ENCODE data around the gene CTSH.

The CTSH gene

GRCh38 chr15:78922527-78922926 lies 22.3 kb downstream of the CTSH start:
- Histone ChIP-seq H3K4me3 (no peak overlapping the region), H3K36me3 (peaks cover 60 to 91% (median 86%) of the 10 kb centered on the region in 3 donors), H3K4me1 (peaks cover 0 to 4% (median 0%) of the 10 kb centered on the region in 4 donors), H3K27me3 (no peaks in the 10 kb centered on the region), H3K27ac (no peak overlapping the region), H3K9me3 (no peaks in the 10 kb centered on the region)
- TF ChIP-seq CTCF (IDR thresholded peaks at IDR 0.05) = no peak
- DNase-seq = no peak
- intact Hi-C loops (cut with DNase I; ENCODE audit: low total_unique reads) = no loop called here

GRCh38 chr15:78921940-78922339 lies 22.9 kb downstream of the CTSH start:
- TF ChIP-seq CTCF (IDR thresholded peaks at IDR 0.05) = no peak
- intact Hi-C loops (cut with DNase I; ENCODE audit: low total_unique reads) = no loop called here

GRCh38 chr15:78921517-78921916 lies 23.3 kb downstream of the CTSH start:
- Histone ChIP-seq H3K36me3 (peaks cover 60 to 83% (median 77%) of the 10 kb centered on the region in 3 donors), H3K4me3 (no peak overlapping the region), H3K4me1 (peaks cover 0 to 14% (median 3%) of the 10 kb centered on the region in 4 donors), H3K9me3 (no peaks in the 10 kb centered on the region), H3K27ac (no peak overlapping the region), H3K27me3 (no peaks in the 10 kb centered on the region)
- intact Hi-C loops (cut with DNase I; ENCODE audit: low total_unique reads) = no loop called here
- no peak for DNase-seq
- no peak for TF ChIP-seq CTCF (IDR thresholded peaks at IDR 0.05)

More at GRCh38 chr15:78921940-78922339, 22.9 kb downstream of the CTSH start:
- H3K36me3 ChIP-seq = peaks cover 60 to 87% (median 81%) of the 10 kb centered on the region in 3 donors
- no peak overlapping the region for H3K4me3 ChIP-seq
- no peak for DNase-seq
- no peak overlapping the region for H3K27ac ChIP-seq
- H3K27me3 ChIP-seq = no peaks in the 10 kb centered on the region
- peaks cover 0 to 10% (median under 1%) of the 10 kb centered on the region in 4 donors for H3K4me1 ChIP-seq
- no peaks in the 10 kb centered on the region for H3K9me3 ChIP-seq

- H3K4me3 ChIP-seq = no peak overlapping the region
- H3K4me1 ChIP-seq = peaks cover 0 to 50% (median 31%) of the 10 kb centered on the region in 4 donors
- H3K36me3 ChIP-seq = peaks cover 38 to 61% (median 59%) of the 10 kb centered on the region in 3 donors
- intact Hi-C loops (cut with DNase I; ENCODE audit: low total_unique reads) = no loop called here
- H3K9me3 ChIP-seq = no peaks in the 10 kb centered on the region
- no peak for DNase-seq
- no peaks in the 10 kb centered on the region for H3K27me3 ChIP-seq
- no peak for TF ChIP-seq CTCF (IDR thresholded peaks at IDR 0.05)
- peak overlapping the region; percentile 4 to 82 for H3K27ac ChIP-seq
These were observed 27.0 kb downstream of the CTSH start for GRCh38 chr15:78917888-78918287.

GRCh38 chr15:78916088-78916487 lies 28.8 kb downstream of the CTSH start:
- DNase-seq = no peak
- intact Hi-C loops (cut with DNase I; ENCODE audit: low total_unique reads) = no loop called here
- peaks cover 0 to 56% (median 31%) of the 10 kb centered on the region in 4 donors for H3K4me1 ChIP-seq
- H3K36me3 ChIP-seq = peaks cover 20 to 61% (median 54%) of the 10 kb centered on the region in 3 donors
- no peak overlapping the region for H3K4me3 ChIP-seq
- peak overlapping the region; percentile 79 to 82 for H3K27ac ChIP-seq
- no peak for TF ChIP-seq CTCF (IDR thresholded peaks at IDR 0.05)
- H3K27me3 ChIP-seq = no peaks in the 10 kb centered on the region
- H3K9me3 ChIP-seq = no peaks in the 10 kb centered on the region

Data from tibial artery (tissue), 4 donors.